Neural cell (in vitro differentiated cells): Measurements from ENCODE around the gene MED13L. TPM values are rescaled to one million over a fixed set of nuclear protein-coding genes. Genes with fewer than 3 reads are reported as not detected.

ENCODE experiments used
- H2AFZ ChIP-seq: fragments of 200-600, 300-800 bp; sonication (generic), shearing (Covaris generic); 2 replicates; pipeline ENCODE4 v1.6.0; 2014; ENCODE audit warnings: low read depth, mild to moderate bottlenecking, antibody characterized with exemption, low read length, moderate library complexity
- H3F3A ChIP-seq: fragments of 200-600 bp; shearing (Covaris generic); 2 replicates; pipeline ENCODE4 v1.6.1; 2016; ENCODE audit warnings: mild to moderate bottlenecking, moderate library complexity, mixed read lengths, antibody characterized with exemption, low read length; ENCODE audit not compliant: insufficient read depth, poor library complexity, severe bottlenecking
- H3K27ac ChIP-seq: fragments of 200-600, 300-800 bp; sonication (generic), shearing (Covaris generic); 2 replicates; pipeline ENCODE4 v1.5.1; 2014; ENCODE audit warnings: mild to moderate bottlenecking, low read length, moderate library complexity
- H3K27me3 ChIP-seq: fragments of 300-800, 200-600 bp; sonication (generic), shearing (Covaris generic); 2 replicates; pipeline ENCODE4 v1.6.0; 2014; ENCODE audit warnings: mild to moderate bottlenecking, low read depth, low read length, moderate library complexity; ENCODE audit not compliant: insufficient read depth
- H3K36me3 ChIP-seq: fragments of 300-800, 200-600 bp; sonication (generic), shearing (Covaris generic); 2 replicates; pipeline ENCODE4 v1.5.1; 2014; ENCODE audit warnings: mild to moderate bottlenecking, antibody characterized with exemption, low read length, moderate library complexity; ENCODE audit not compliant: insufficient read depth
- H3K4me2 ChIP-seq: fragments of 300-800, 200-600 bp; sonication (generic), shearing (Covaris generic); 2 replicates; pipeline ENCODE4 v1.6.0; 2014; ENCODE audit warnings: mild to moderate bottlenecking, low read length
- H3K4me3 ChIP-seq: fragments of 300-800, 200-600 bp; sonication (generic), shearing (Covaris generic); 2 replicates; pipeline ENCODE4 v1.5.1; 2014; ENCODE audit warnings: mild to moderate bottlenecking, low read length, moderate library complexity
- H3K79me2 ChIP-seq: fragments of 200-600 bp; shearing (Covaris generic); replicated peaks from 2 replicates; pipeline ENCODE4 v1.6.0; 2014; ENCODE audit warnings: mild to moderate bottlenecking, low read length, moderate library complexity; ENCODE audit not compliant: insufficient read depth
- H3K9ac ChIP-seq: fragments of 300-800, 200-600 bp; sonication (generic), shearing (Covaris generic); 2 replicates; pipeline ENCODE4 v1.6.1; 2016; ENCODE audit warnings: mild to moderate bottlenecking, low read length, mixed read lengths
- H3K9me2 ChIP-seq: fragments of 200-600 bp; shearing (Covaris generic); 2 replicates; pipeline ENCODE4 v1.6.1; 2016; ENCODE audit warnings: mild to moderate bottlenecking, low read length, mixed read lengths; ENCODE audit not compliant: insufficient read depth
- H3K9me3 ChIP-seq: fragments of 200-600, 300-800 bp; sonication (generic), shearing (Covaris generic); 2 replicates; pipeline ENCODE4 v1.6.1; 2016; ENCODE audit warnings: mild to moderate bottlenecking, mixed run types, low read length, moderate library complexity, mixed read lengths
- H4K20me1 ChIP-seq: fragments of 200-600 bp; shearing (Covaris generic); 2 replicates; pipeline ENCODE4 v1.6.1; 2016; ENCODE audit warnings: mild to moderate bottlenecking, mixed run types; ENCODE audit not compliant: insufficient read depth
- CTCF ChIP-seq: fragments of 450-650 bp; IDR thresholded peaks from 2 replicates; pipeline ENCODE4 v1.5.1; 2014; ENCODE audit warnings: antibody characterized with exemption, mild to moderate bottlenecking, moderate library complexity; ENCODE audit not compliant: poor library complexity, severe bottlenecking
- EP300 ChIP-seq: fragments of 450-650 bp; conservative IDR thresholded peaks from 2 replicates; pipeline ENCODE4 v1.6.1; 2014; ENCODE audit warnings: antibody characterized with exemption, mild to moderate bottlenecking, moderate library complexity; ENCODE audit not compliant: poor library complexity, severe bottlenecking
- EZH2 ChIP-seq: fragments of 200-600, 300-800 bp; shearing (Covaris generic), sonication (generic); IDR thresholded peaks from 2 replicates; pipeline ENCODE4 v1.6.1; 2014; ENCODE audit warnings: antibody characterized with exemption, low read length, borderline replicate concordance, mild to moderate bottlenecking; ENCODE audit not compliant: insufficient read depth, poor library complexity, severe bottlenecking
- MXI1 ChIP-seq: fragments of 450-650 bp; conservative IDR thresholded peaks from 2 replicates; pipeline ENCODE4 v1.6.1; 2014; ENCODE audit warnings: antibody characterized with exemption, mild to moderate bottlenecking; ENCODE audit not compliant: poor library complexity, severe bottlenecking
- POLR2AphosphoS5 ChIP-seq: IDR thresholded peaks from 2 replicates; pipeline ENCODE4 v1.6.1; 2012
- RAD21 ChIP-seq: fragments of 450-650 bp; conservative IDR thresholded peaks from 2 replicates; pipeline ENCODE4 v1.6.1; 2014; ENCODE audit warnings: antibody characterized with exemption, mild to moderate bottlenecking, moderate library complexity
- REST ChIP-seq: IDR thresholded peaks from 2 replicates; pipeline ENCODE4 v1.6.1; 2012; ENCODE audit warnings: borderline replicate concordance
- SMC3 ChIP-seq: fragments of 450-650 bp; conservative IDR thresholded peaks from 2 replicates; pipeline ENCODE4 v1.6.1; 2014; ENCODE audit warnings: antibody characterized with exemption, mild to moderate bottlenecking, moderate library complexity; ENCODE audit not compliant: poor library complexity
- TAF1 ChIP-seq: IDR thresholded peaks from 2 replicates; pipeline ENCODE4 v1.6.1; 2012; ENCODE audit warnings: low read depth
- polyA plus RNA-seq: library from polyadenylated mRNA; depleted of rRNA; stranded (reverse); fragments of >200 nt; gene quantifications from 2 replicates; pipeline ENCODE4 v1.2.3, GENCODE V29; 2014

Gene MED13L
- polyA plus RNA-seq, 1 donor from 2014 or later = 38.9 TPM

- no peaks in the 10 kb centered on the region for H4K20me1 ChIP-seq
- no peak overlapping the region for H2AFZ ChIP-seq
- no peak overlapping the region for H3K27ac ChIP-seq
- H3K79me2 ChIP-seq = peaks cover 34% of the 10 kb centered on the region
- H3K36me3 ChIP-seq = no peaks in the 10 kb centered on the region
- peaks cover 4% of the 10 kb centered on the region for H3F3A ChIP-seq
- no peaks in the 10 kb centered on the region for H3K9me3 ChIP-seq
- no peak overlapping the region for H3K4me2 ChIP-seq
- H3K9ac ChIP-seq = no peak overlapping the region
- H3K9me2 ChIP-seq = no peaks in the 10 kb centered on the region
- H3K4me3 ChIP-seq = no peak overlapping the region
- no peak for TF ChIP-seq CTCF
- no peak for TF ChIP-seq REST
- TF ChIP-seq RAD21 = no peak
- no peak for TF ChIP-seq EZH2
- no peak for TF ChIP-seq SMC3
- no peak for TF ChIP-seq POLR2AphosphoS5
- no peak for TF ChIP-seq TAF1
- no peak for TF ChIP-seq MXI1
- no peak for TF ChIP-seq EP300
- H3K27me3 ChIP-seq = no peaks in the 10 kb centered on the region
Observed at GRCh38 chr12:116160883-116161458, 116.5 kb downstream of the MED13L start.

GRCh38 chr12:116160231-116160630 is 117.3 kb downstream of the MED13L start:
- H3K27me3 ChIP-seq = no peaks in the 10 kb centered on the region
- no peaks in the 10 kb centered on the region for H3K36me3 ChIP-seq
- H2AFZ ChIP-seq = no peak overlapping the region
- H3K9me3 ChIP-seq = no peaks in the 10 kb centered on the region
- no peak overlapping the region for H3K27ac ChIP-seq
- no peak overlapping the region for H3K4me2 ChIP-seq
- TF ChIP-seq CTCF = no peak
- no peak for TF ChIP-seq REST
- no peak for TF ChIP-seq SMC3
- TF ChIP-seq RAD21 = no peak
- H3F3A ChIP-seq = peaks cover 4% of the 10 kb centered on the region
- no peaks in the 10 kb centered on the region for H3K9me2 ChIP-seq
- H3K9ac ChIP-seq = no peak overlapping the region
- no peak overlapping the region for H3K4me3 ChIP-seq
- no peaks in the 10 kb centered on the region for H4K20me1 ChIP-seq
- H3K79me2 ChIP-seq = peaks cover 34% of the 10 kb centered on the region
